ENCODE results near the gene ZFPL1. TPM values are rescaled to one million over a fixed set of nuclear protein-coding genes. Genes with fewer than 3 reads are reported as not detected.

Gene ZFPL1
- total and polyA plus RNA-seq, 4 donors = 12.3 to 19.2 (median 16.3) TPM

- Histone ChIP-seq H3K27ac (ENCODE audit: low read depth in 1 of 2, low read length in 2 of 2) (no peak overlapping the region), H3K4me3 (ENCODE audit: low read depth in 1 of 3, low read length in 3 of 3) (no peak overlapping the region), H3K9ac (ENCODE audit: low read depth in 1 of 2, low read length in 2 of 2) (no peak overlapping the region), H3K27me3 (ENCODE audit: control insufficient read depth in 4 of 4, insufficient read depth in 4 of 4, low read length in 3 of 4) (no peaks in the 10 kb centered on the region), H3K9me3 (ENCODE audit: control insufficient read depth in 4 of 4, low read length in 3 of 4) (no peaks in the 10 kb centered on the region), H3K36me3 (ENCODE audit: control insufficient read depth in 4 of 4, insufficient read depth in 3 of 4, low read depth in 1 of 4, low read length in 3 of 4) (peaks cover 43 to 83% (median 58%) of the 10 kb centered on the region in 4 donors), H3K4me1 (ENCODE audit: control insufficient read depth in 4 of 4, insufficient read depth in 4 of 4, low read length in 3 of 4) (peaks cover 0 to 28% (median 22%) of the 10 kb centered on the region in 4 donors)
- 90% methylated on average over 15 of the region's 15 CpGs for WGBS
- no peak for DNase-seq (ENCODE audit: low spot score)
- TF ChIP-seq SP1 (IDR thresholded peaks at IDR 0.05) (no peak), FOXA1 (IDR thresholded peaks at IDR 0.05) (no peak), ZBTB33 (IDR thresholded peaks at IDR 0.05) (no peak), GABPA (IDR thresholded peaks at IDR 0.05 in 1 of 2, conservative IDR thresholded peaks at IDR 0.05 in 1 of 2) (no peak)
Observed at GRCh38 chr11:65128182-65129145, 44.4 kb downstream of the ZFPL1 start.

- H3K36me3 ChIP-seq (ENCODE audit: control insufficient read depth in 4 of 4, insufficient read depth in 3 of 4, low read depth in 1 of 4, low read length in 3 of 4) = peaks cover 43 to 78% (median 57%) of the 10 kb centered on the region in 4 donors
- 91% methylated on average over 13 of the region's 13 CpGs for WGBS
- H3K27ac ChIP-seq (ENCODE audit: low read depth in 1 of 2, low read length in 2 of 2) = no peak overlapping the region
- H3K4me3 ChIP-seq (ENCODE audit: low read depth in 1 of 3, low read length in 3 of 3) = no peak overlapping the region
- no peaks in the 10 kb centered on the region for H3K9me3 ChIP-seq (ENCODE audit: control insufficient read depth in 4 of 4, low read length in 3 of 4)
- peaks cover 0 to 33% (median 23%) of the 10 kb centered on the region in 4 donors for H3K4me1 ChIP-seq (ENCODE audit: control insufficient read depth in 4 of 4, insufficient read depth in 4 of 4, low read length in 3 of 4)
- no peak for DNase-seq (ENCODE audit: low spot score)
- H3K27me3 ChIP-seq (ENCODE audit: control insufficient read depth in 4 of 4, insufficient read depth in 4 of 4, low read length in 3 of 4) = no peaks in the 10 kb centered on the region
- TF ChIP-seq EGR1 (IDR thresholded peaks at IDR 0.05; ENCODE audit: low read depth in 2 of 2) (no peak), CTCF (IDR thresholded peaks at IDR 0.05; ENCODE audit: low read depth, low read length, missing input control) (no peak), REST (IDR thresholded peaks at IDR 0.05) (no peak), NR2F2 (IDR thresholded peaks at IDR 0.05) (no peak), SP1 (IDR thresholded peaks at IDR 0.05) (no peak)
- no peak overlapping the region for H3K9ac ChIP-seq (ENCODE audit: low read depth in 1 of 2, low read length in 2 of 2)
Observed at GRCh38 chr11:65129649-65130441, 45.8 kb downstream of the ZFPL1 start.
